HuH-7 (cell line): ENCODE measurements around the gene KCNJ5.

Experiments used
- DNase-seq: peaks from one replicate; pipeline ENCODE4 v3.0.0; 2011; ENCODE audit warnings: low spot score

The KCNJ5 gene

DNA sequence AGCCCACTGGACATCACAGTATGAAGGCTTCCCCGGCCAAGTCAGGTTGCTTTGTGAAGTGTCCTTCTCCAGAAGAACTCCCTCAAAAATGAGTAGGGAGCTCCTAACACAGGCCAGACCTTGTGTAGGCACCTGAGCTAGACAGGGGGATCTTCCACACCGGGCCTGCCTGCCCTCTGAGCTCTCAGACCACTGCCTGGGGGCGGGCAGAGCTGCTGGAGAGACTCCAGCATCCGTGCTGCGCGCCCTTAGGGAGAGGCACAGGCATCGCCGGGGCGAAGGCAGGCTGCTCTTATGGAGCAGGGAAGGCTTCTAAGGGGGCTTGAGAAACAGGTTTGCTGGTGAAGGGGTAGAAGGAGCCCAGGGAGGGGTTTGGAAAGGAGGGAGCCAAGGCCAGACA is 4.4 kb downstream of the KCNJ5 start:
- no peak for DNase-seq

DNA sequence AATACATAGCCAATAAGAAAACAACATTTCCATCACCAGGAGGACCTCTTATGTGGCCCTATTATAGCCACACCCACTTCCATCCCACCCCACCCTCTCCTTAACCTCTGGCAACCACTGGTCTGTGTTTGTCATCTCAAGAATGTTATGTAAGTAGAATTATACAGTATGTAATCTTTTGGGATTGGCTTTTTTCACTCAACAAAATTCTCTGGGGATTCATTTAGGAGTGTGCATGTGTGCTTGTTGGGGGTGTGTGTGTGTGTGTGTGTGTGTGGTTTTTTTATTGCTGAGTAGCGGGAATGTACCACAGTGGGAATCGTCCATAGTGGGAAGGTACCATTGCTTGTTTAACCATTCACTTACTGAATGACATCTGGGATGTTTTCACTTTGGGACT is 5.2 kb downstream of the KCNJ5 start:
- no peak for DNase-seq

DNA sequence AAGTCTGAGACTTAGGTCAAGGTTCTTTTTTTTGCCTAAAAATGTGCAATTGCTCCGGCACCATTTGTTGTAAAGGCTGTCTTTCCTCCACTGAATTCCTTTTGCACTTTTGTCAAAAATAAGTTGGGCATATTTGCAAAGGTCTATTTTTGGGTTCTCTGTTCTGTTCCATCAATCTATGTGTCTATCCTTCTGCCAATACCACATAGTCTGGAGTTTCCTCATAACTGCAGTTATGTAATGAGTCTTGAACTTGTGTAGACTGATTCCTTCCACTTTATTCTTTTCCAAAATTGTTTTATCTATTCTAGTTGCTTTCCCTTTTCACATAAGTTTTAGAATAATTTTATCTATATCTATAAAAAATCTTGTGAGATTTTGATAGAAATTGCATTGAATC is 6.7 kb downstream of the KCNJ5 start:
- DNase-seq = no peak

GRCh38 chr11:128898580-128899344 is 7.6 kb downstream of the KCNJ5 start:
- no peak for DNase-seq

- no peak for DNase-seq
Observed at GRCh38 chr11:128900468-128900867, 9.3 kb downstream of the KCNJ5 start.

- DNase-seq = no peak
Observed at GRCh38 chr11:128901653-128902514, 10.7 kb downstream of the KCNJ5 start.

GRCh38 chr11:128902515-128903066 is 11.4 kb downstream of the KCNJ5 start:
- no peak for DNase-seq

DNA sequence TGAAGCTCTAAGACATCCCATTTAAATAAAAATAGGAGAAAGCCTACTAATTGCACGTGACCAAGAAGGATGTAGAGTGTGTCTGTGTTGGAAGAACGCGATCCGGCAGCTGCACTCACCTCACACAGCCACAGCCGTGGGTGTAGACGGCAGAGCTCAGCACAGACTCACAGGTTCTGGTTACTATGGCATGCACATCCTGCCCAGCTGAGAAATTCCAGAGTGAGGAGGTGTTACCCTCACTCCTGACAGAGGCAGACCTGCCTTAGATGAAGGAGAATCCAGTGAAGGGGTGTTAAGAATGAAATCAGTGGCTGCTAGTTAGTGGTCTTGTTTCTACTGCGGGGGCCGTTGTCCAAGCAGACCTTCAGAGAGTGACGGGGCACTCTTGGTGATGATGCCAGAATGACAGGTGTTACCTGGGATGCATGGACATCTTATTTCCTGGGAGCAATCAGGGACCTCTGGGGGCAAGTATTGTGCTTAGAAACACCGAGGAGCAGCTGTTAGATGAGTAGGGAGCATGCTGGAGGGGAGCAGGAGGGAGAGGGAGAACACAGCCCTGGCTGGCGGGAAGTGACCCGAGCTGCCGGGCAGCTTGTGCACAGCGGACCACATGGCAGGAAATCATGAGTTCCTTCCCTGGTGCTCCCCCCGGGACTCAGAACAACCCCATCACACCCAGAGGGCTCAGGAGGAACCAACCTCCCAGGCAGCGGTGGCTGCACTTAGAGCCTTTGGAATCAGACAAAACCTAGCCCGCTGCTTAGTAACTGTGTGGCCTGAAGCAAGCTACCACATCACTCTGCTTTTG is 12.3 kb downstream of the KCNJ5 start:
- no peak for DNase-seq

- DNase-seq = no peak
Observed at GRCh38 chr11:128904303-128904655, 13.1 kb downstream of the KCNJ5 start.

DNA sequence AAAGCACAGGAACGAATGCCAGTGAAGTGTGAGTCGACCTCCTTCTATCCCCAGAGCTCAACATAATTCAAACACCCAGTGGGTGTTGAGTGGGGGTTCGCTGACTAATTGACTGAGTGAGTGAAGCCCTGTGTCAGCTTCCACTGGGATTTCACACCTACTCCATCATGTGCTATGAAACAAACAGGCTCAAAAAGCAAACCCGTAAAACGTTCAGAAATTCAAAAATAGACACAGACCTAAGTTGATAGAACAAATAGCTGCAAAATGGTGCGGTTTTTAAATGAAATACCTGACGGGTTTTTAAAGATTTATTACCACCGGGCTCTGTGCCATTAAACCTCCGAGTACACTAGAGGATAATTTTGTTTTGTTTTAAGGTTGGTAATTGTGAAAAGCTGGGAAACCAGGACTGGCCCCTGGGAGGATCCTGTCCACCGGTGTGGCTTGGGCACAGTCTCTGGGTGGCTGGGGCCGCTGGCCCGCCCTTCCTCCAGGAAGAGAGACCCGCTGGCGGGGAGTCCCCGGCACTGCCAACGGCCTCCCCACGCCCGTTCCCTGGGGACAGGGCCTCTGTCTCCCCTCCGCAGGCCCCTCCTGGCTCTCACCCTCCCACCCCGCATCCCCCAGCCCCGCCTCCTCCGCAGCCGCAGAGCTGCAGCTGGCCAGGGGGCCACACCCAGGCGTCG is 13.6 kb downstream of the KCNJ5 start:
- no peak for DNase-seq

DNA sequence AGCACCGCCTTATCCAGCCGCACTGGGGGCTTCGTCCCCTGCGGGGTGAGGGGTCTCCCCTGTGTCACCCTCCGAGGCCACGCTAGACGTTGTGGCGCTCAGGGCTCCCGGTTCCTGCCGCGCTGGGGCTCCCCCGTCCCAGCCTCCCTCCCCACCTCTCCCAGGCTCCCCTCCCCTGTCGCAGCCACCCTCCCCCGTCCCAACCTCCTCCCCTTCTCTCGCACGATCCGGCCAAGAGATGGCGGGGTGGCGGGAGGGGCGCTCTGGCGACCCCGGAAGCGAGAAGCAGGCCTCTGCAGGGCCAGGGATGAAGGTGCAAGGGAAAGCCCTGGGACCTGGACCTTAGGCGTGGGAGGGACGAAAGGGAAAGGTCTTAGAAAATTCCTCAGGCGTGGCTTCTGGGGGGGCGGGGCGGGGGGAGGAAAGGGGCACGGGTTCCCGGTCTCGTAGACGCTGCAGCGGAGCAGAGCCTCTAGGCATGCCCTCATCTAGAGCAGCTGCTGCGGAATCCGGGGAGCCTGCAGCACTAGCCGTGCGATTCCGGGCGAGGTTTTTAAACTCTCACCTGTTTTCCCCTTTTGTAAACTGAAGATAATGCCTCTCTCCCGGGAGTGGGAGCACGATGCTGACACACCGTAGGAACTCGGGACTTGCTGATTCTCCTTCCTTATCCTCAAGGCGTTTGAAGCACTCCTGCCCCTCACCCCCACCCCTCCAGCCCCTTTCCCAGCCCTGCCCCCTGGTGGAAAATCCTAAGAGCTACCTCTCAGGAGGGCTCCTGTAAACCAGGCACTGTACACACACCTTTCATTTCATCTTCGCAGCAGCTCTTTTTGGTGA is 14.4 kb downstream of the KCNJ5 start:
- peak; percentile 57 for DNase-seq

- DNase-seq = no peak
Observed at GRCh38 chr11:128906185-128907050, 15.3 kb downstream of the KCNJ5 start.

GRCh38 chr11:128907585-128907984 is 16.4 kb downstream of the KCNJ5 start:
- DNase-seq = no peak

DNA sequence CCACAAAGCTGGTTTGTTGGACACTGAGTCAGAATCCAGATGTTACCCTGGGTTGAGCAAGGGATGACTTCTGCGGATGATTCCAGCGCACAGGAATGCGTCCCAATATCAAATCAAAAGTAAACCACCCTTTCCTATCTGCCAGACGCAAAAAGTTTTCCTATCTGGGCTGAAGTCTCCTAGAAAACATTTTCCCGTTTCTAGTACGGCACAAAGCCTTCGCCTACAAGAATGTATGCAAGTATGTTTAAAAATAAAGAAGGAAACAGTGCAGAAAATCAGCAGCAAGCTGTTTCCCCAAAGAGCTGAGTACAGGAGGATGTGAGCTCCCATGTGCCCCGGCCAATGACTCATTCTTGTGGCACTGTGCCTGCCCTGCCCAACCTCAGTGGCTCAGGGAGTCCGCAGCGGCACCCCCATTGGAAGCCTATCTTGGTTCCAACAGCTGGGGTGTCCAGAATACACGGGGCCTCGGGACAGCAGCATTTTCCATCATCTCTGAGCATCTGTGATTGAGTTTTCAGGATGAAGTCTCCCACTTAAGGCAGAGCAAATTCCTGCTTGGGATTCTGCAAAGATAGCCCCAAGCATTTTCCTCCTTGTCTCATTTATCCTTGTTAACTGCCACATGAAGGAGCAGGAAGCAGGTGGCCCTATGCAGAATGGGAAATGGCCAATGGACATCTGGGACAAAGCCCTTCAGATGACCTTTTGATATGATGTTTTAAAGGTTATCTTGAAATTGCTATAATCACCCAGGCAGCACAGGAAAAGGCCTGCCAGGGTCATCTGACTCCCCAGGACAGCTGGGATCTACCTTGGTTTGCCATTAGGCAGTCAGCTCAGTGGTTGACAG is 17.5 kb downstream of the KCNJ5 start:
- no peak for DNase-seq

DNA sequence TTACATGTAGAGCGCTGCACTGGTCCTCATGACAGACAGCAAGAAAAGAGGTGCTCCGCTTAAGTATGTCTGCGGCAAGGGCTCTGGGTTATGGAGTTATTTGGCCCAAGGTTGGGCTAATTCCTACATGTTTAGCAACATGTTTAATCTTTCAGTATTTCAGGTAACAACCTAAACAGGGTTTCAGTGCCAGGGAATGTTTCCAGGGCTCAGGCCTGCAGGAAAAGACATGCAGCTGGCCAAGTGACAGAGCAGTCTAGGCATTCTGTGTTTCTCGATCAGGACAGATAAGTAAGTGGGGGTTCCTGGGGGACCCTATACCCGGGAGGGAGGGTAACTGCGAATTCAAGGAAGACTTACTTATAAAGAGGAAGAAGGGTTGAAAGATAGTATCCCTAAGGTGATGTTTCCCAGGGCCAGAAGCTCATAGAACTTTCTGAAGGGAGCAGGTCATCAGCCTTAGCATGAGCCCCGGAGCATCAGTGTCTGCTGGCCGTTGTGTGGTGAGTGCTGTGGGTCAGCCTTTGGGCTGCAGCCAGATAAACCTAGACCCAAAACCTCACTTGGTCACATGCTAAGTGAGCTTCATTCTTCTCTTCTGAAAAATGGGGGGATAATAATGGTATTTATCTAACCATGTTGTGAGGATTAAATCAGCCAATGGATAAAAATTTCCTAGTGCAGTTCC is 18.4 kb downstream of the KCNJ5 start:
- DNase-seq = no peak

GRCh38 chr11:128910576-128910975 is 19.4 kb downstream of the KCNJ5 start:
- no peak for DNase-seq

- DNase-seq = no peak
Observed at GRCh38 chr11:128911239-128911638, 20.1 kb downstream of the KCNJ5 start.

DNA sequence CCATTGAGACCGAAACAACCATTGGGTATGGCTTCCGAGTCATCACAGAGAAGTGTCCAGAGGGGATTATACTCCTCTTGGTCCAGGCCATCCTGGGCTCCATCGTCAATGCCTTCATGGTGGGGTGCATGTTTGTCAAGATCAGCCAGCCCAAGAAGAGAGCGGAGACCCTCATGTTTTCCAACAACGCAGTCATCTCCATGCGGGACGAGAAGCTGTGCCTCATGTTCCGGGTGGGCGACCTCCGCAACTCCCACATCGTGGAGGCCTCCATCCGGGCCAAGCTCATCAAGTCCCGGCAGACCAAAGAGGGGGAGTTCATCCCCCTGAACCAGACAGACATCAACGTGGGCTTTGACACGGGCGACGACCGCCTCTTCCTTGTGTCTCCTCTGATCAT is 20.5 kb downstream of the KCNJ5 start:
- no peak for DNase-seq
